Measurements from ENCODE around the gene SARNP.

The SARNP gene

DNA sequence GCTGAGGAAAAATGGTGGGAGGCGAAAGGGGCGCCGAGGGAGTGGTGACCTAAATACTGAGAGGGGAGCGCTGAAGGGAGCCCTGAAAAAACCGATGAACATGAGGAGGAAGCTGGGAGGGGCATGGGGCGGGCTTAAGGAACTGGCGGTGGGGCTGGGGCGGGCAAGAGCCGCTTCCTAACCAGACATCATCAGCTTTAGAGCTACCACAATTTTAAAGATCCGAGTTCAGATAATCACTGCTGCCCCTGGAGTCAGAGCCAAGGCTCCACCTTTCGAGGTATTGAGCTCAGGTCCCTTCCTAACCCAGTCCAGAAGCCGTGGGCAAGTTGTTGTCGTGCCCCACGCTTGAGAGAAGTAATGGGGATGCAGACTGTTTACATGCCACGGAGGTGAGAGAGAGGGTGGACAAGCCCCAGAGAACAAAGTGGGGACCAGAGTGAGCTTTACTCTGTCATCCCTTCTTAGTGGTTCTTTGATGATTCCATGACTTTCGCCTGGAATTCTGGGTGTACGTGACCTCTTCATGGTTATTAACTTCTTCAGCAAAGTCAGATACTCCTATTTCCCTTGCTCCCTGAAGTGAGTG, 710 bp upstream of the SARNP start:
- no peak for TF ChIP-seq CTCF (IDR thresholded peaks at IDR 0.05; ENCODE audit: low read depth, low read length, missing control alignments)
- H3K4me3 ChIP-seq (ENCODE audit: low read depth, low read length): peak overlapping the region; percentile 75
- H3K27me3 ChIP-seq (replicated peaks): no peaks in the 10 kb centered on the region
- H3K36me3 ChIP-seq (replicated peaks): peaks cover 43% of the 10 kb centered on the region
- DNase-seq: no peak
- in situ Hi-C loops (cut with HindIII; ENCODE audit: low pct_ligation_motif_present, low sequenced_read_pairs): no loop called here
- peak overlapping the region; percentile 8 for H3K27ac ChIP-seq

GRCh38 chr12:55816881-55817344, 611 bp downstream of the SARNP start:
- H3K27me3 ChIP-seq (replicated peaks): no peaks in the 10 kb centered on the region
- TF ChIP-seq CTCF (IDR thresholded peaks at IDR 0.05; ENCODE audit: low read depth, low read length, missing control alignments): no peak
- H3K27ac ChIP-seq: peak overlapping the region; percentile 73
- H3K36me3 ChIP-seq (replicated peaks): peaks cover 30% of the 10 kb centered on the region
- peak; percentile 20 for DNase-seq
- in situ Hi-C loops (cut with HindIII; ENCODE audit: low pct_ligation_motif_present, low sequenced_read_pairs): no loop called here
- peak overlapping the region; percentile 99 for H3K4me3 ChIP-seq (ENCODE audit: low read depth, low read length)

DNA sequence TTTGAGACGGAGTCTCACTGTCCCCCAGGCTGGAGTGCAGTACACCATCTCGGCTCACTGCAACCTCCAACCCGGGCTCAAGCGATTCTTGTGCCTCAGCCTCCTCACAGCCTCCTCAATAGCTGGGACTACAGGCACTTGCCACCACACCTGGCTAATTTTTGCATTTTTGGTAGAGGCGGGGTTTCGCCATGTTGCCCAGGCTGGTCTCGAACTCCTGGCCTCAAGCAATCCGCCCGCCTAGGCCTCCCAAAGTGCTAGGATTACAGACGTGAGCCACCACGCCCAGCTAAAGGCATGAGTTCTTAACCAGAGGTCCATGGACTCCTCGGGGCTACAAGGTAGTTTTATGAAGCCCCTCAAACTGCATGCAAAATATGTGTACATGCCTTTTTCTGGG, 2.1 kb downstream of the SARNP start:
- no peaks in the 10 kb centered on the region for H3K27me3 ChIP-seq (replicated peaks)
- in situ Hi-C loops (cut with HindIII; ENCODE audit: low pct_ligation_motif_present, low sequenced_read_pairs): no loop called here
- H3K4me3 ChIP-seq (ENCODE audit: low read depth, low read length): peak overlapping the region; percentile 99
- no peak overlapping the region for H3K27ac ChIP-seq
- peaks cover 15% of the 10 kb centered on the region for H3K36me3 ChIP-seq (replicated peaks)
- no peak for DNase-seq
- no peak for TF ChIP-seq CTCF (IDR thresholded peaks at IDR 0.05; ENCODE audit: low read depth, low read length, missing control alignments)

DNA sequence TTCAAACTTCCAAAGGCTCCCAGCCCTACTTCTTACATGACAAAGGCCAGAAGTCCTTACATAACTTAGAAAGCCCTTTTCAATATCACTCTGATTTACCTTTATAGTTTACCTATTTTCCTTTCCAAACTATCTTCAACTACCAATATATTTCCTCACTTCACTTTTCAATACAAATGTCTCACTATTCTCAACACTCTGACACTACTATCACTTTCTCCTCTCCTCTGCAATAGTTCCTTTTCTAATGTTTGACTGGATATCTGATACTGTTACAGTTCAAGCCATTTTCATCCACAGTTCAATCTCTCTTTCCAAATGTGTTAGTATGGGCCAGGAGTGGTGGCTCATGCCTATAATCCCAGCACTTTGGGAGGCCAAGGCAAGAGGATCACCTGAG, 3.3 kb downstream of the SARNP start:
- H3K4me3 ChIP-seq (ENCODE audit: low read depth, low read length): no peak overlapping the region
- no peak overlapping the region for H3K27ac ChIP-seq
- no peaks in the 10 kb centered on the region for H3K27me3 ChIP-seq (replicated peaks)
- H3K36me3 ChIP-seq (replicated peaks): peaks cover 7% of the 10 kb centered on the region
- in situ Hi-C loops (cut with HindIII; ENCODE audit: low pct_ligation_motif_present, low sequenced_read_pairs): no loop called here
- no peak for TF ChIP-seq CTCF (IDR thresholded peaks at IDR 0.05; ENCODE audit: low read depth, low read length, missing control alignments)
- no peak for DNase-seq

- no peak for DNase-seq
- Histone ChIP-seq H3K27ac (no peak overlapping the region), H3K27me3 (replicated peaks) (no peaks in the 10 kb centered on the region), H3K36me3 (replicated peaks) (peaks cover 11% of the 10 kb centered on the region), H3K4me3 (ENCODE audit: low read depth, low read length) (no peak overlapping the region)
- in situ Hi-C loops (cut with HindIII; ENCODE audit: low pct_ligation_motif_present, low sequenced_read_pairs): no loop called here
- no peak for TF ChIP-seq CTCF (IDR thresholded peaks at IDR 0.05; ENCODE audit: low read depth, low read length, missing control alignments)
Observed at GRCh38 chr12:55812088-55812487, 5.4 kb downstream of the SARNP start.

DNA sequence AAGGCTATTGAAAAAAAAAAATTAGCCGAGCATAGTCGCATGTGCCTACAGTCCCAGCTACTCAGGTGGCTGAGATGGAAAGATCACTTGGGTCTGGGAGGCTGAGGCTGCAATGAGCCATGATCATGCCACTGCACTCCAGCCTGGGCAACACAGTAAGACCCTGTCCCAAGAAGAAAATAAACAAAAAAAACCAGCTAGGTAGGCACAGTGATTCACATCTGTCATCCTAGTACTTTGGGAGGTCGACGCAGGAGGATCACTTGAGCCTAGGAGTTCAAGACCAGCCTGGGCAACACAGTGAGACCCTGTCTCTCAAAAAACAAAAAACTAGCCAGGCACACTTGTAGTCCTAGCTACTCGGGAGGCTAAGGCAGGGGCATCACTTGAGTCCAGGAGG, 8.2 kb downstream of the SARNP start:
- no peak for TF ChIP-seq CTCF (IDR thresholded peaks at IDR 0.05; ENCODE audit: low read depth, low read length, missing control alignments)
- Histone ChIP-seq H3K36me3 (replicated peaks) (peaks cover 16% of the 10 kb centered on the region), H3K4me3 (ENCODE audit: low read depth, low read length) (no peak overlapping the region), H3K27me3 (replicated peaks) (no peaks in the 10 kb centered on the region), H3K27ac (no peak overlapping the region)
- in situ Hi-C loops (cut with HindIII; ENCODE audit: low pct_ligation_motif_present, low sequenced_read_pairs): no loop called here
- no peak for DNase-seq

Data from brain microvascular endothelial cell (primary cell).